Anterior cingulate cortex (tissue), 58 donors: ENCODE results near the gene TERB2.
"Not testable (repeated sequence)": the region's sequence is repeated elsewhere in the genome, so short reads cannot be mapped to it uniquely, and the experiment has no call there.

Experiments used
- DNase-seq, 58 donors: peaks; one replicate each; lab custom pipeline; 2025; lab: John Stamatoyannopoulos, UW

The TERB2 gene, protein sequence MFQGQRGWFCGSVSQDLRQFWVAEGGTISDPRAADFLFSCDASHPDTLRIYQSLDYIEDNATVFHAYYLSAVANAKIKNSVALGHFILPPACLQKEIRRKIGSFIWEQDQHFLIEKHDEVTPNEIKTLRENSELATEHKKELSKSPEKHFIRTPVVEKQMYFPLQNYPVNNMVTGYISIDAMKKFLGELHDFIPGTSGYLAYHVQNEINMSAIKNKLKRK

DNA sequence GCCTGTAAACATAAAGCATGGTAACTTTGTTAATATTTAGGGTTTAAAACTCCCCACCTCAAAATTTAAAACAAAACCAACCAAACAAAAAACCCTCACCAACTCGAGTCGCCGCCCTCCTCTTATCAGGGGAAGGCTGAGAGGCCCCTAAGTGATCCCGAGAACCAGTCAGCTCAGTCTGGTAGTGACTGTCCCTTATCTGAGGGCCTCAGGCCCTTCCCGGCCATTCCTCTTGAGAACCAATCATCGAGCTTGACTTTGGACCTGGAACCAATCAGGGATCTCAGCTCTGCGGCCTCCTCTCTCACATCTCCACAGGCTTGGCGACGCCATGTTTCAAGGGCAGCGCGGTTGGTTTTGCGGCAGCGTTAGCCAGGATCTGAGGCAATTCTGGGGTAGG is at the start of gene TERB2:
Gene TERB2 (plus strand): TSS at position 300 of the 400 bp plus-strand sequence. CDS start 32 bp downstream, at position 332.
- no peak for DNase-seq

DNA sequence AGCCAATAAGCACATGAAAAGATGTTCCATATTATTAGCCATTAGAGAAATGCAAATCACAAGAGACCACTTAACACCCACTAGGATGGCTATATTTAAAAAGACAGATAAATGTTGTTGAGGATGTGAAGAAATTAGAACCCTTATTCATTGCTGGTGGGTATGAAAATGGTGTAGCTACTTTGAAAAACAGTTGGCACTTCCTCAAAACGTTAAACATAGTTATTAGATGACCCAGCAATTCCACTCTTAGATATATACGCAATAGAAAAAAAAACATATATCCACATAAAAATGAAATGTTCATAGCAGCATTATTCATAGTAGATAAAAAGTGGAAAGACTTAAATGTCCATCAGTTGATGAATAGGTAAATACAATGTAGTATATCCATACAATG is 47.1 kb upstream of the TERB2 start:
- no peak for DNase-seq

DNA sequence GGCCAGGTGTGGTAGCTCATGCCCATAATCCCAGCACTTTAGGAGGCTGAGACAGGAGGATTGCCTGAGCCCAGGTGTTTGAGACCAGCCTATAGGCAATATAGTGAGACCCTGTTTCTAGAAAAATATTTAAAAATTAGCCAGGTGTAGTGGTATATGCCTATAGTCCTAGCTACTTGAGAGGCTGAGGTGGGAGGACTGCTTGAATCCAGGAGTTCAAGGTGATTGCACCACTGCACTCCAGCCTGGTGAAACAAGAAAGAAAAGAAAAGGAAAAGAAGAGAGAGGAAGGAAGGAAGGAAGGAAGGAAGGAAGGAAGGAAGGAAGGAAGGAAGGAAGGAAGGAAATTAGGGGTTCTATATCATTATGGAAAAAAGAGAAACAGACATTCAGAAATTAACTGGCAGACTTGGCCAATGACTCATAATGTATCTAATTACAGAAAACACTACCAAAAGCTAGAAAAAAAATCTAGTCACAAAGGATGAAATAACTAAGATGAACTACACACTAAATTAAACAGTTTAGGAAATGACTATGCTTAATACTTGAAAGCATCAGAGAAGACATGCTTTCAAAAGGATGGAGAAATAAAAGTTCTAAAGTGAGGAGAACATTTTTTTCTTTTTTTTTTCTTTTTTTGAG is 45.4 kb upstream of the TERB2 start:
- no peak for DNase-seq

DNA sequence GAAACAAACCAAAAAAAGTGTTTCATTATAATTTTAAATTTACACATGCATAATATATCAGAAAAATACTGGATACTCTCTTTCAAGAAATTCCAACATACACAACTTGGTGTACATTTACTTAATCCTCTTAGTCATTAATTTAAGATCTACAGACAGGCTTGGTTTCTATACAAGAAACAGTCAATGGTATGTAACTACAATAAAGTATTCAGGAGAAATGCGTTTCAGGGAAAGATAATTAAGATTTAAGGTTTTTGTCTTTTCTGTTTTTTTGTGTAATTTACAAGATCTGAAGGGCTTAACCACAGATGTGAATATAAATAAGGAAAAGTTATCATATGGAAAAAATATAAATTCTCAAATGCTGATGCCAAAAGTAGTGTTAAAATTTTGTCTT is 44.3 kb upstream of the TERB2 start:
- DNase-seq, result not testable (repeated sequence)

DNA sequence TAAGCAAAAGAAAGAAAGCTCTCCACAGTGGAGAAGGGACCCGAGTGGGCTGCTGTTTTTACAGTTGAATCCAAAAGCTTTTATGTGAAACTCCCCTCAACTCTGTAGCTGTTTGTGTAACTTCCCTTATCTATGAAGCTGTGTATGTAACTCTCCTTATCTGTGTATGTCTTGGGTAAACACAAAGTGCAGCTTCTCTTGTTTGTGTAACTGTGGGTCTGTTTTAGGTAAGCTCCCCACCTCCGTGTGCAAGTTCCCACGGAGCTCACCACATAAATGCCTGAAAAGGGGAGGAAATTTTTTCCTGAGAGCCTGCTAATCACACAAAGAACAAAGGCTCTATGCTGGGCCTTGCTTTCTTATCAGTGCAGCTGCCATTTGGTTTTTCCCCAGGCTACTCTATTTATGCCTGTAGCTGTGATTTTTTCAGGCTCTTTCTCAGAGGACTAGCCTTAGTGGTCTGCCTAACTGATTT is 43.5 kb upstream of the TERB2 start:
- not testable (repeated sequence) for DNase-seq

DNA sequence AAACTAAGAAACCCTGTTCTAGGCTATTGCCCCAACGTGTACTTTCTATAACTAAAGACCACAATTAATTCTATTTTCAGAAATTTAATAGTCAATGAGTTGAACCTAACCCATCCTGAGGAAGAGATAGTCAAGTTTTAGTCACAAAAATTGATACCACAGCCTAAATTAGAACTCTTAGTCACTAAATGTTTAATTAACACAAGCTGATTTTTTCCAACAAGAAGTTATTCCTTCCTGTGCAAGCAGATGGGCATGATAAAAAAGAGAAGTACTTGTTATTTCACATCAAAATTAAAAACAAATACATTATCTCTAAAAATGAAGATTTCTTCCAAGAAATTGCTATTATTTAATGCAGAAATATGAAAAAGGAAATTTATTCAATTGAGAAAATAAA is 38.4 kb upstream of the TERB2 start:
- no peak for DNase-seq

DNA sequence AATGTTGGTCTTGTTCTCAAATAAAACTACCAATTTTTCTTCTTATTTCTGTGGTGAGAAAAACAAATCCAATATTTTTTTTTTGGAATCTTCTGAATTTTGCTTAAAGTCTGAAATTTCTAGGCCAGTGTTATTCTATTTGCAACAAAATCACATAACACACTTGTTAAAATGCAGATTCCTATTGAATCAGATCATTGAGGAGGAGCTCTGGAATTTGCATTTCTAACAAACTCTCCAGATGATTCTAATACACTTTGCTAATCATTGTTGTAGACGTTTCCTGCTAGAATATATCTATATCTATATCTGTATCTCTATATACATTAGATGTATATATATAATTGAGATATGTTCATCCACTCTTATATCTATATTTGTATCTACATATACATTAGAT is 27.8 kb upstream of the TERB2 start:
- not testable (repeated sequence) for DNase-seq

DNA sequence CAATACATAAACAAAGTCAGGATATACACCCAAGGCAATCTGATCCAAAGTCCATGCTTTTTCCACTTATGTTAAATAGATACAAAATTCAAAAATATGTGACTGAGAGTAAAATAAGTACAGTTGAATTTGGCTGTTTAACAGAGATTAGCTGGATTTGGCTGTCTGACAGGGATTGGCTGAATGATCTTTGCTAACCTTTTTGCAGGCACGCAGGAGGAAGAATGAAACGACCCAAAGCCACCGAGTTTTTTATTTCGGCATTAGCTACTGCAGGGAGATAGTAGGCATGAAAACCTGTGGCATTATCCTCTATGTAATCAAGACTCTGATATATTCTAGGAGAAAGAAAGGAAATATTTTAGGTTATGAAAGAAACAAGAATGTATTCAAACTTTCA is 26.2 kb upstream of the TERB2 start:
- not testable (repeated sequence) for DNase-seq

DNA sequence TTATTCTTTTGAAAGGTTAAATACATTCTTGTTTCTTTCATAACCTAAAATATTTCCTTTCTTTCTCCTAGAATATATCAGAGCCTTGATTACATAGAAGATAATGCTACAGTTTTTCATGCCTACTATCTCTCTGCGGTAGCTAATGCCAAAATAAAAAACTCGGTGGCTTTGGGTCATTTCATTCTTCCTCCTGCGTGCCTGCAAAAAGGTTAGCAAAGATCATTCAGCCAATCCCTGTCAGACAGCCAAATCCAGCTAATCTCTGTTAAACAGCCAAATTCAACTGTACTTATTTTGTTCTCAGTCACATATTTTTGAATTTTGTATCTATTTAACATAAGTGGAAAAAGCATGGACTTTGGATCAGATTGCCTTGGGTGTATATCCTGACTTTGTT is 1.8 kb downstream of the TERB2 start:
- not testable (repeated sequence) for DNase-seq

DNA sequence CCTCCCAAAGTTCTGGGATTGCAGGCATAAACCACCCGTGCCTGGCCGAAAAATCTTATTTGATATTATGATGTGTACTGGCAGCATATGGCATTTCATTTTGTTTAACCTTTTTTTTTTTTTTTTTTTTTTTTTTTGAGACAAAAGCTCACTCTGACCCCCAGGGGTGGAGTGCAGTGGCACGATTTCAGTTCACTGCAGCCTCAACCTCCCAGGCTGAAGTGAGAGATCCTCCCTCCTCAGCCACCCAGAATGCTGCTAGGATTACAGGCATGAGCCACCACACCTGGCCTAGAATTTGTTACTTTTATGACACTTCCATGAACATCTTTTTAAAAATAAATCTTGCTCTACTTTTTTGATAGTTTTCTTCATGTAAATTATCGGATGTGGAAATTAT is 12.0 kb downstream of the TERB2 start:
- no peak for DNase-seq

DNA sequence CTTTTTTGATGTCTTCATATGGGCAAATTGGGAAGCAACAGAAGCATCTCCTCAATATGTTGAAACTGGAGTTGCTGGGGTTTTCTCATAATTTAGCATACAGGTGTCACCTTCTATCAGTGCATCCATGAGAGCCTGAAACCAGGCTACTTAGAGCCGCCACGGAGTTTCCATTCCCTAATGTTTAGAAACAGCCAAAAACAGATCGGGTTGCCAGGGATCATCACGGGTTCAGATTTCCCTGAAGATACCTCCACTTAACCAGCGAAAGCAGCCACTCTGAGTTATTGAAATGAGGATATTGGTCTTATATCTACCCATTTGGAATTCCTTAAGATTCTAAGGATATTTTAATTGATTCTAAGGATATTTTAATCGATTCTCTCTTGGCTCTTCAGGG is 14.5 kb downstream of the TERB2 start:
- no peak for DNase-seq

DNA sequence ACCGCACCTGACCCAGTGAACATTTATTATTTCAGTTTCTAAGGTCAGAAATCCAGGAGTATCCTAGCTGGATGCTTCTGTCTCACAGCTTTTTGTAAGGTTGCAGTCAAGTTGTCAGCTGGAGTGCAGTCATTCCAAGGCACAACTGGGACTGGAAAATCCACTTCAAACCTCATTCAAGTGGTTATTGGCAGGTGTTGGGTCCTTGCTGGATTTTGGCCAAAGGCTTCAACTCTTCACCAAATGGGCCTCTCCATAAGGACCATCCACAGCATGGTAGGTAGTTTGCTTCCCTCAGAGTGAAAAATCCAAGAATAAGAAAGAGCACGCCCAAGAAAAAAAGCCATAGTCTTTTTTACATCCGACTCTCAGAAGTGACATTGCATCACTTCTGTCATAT is 19.7 kb downstream of the TERB2 start:
- not testable (repeated sequence) for DNase-seq

DNA sequence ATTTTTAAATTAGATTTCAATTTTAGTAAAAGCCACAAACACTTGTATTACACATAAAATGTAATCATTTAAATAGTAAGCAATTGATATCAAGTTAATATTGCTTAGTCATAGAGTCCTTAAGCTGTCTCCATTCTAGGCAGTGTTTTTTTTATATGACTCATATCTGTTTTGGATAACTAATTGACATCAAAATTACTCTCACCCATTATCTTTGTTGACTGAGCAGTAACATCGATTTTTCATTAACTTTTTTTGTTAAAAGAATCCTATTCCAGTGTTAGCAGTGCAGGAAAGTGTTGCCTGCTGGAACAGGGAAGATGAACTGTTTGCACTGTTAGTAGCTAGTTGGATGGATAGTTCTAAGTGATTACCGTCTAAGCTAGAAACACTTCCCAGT is 21.3 kb downstream of the TERB2 start:
- not testable (repeated sequence) for DNase-seq

DNA sequence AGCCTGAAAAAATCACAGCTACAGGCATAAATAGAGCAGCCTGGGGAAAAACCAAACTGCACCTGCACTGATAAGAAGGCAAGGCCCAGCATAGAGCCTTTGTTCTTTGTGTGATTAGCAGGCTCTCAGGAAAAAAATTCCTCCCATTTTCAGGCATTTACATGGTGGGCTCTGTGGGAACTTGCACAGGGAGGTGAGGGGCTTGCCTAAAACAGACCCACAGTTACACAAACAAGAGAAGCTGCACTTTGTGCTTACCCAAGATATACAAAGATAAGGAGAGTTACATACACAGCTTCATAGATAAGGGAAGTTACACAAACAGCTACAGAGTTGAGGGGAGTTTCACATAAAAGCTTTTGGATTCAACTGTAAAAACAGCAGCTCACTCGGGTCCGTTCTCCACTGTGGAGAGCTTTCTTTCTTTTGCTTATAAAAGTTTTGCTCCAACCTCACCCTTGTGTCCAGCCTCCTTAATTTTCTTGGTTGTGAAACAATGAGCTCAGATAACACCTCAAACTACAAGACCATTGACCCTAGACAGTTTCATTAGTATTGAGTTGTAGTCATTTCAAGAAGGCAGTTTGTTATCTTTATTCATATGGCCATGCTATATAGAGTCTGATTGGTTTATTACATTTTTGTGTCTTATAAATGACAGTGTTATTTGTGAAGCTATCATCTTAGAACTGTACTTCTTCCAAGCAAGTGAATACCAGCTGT is 23.3 kb downstream of the TERB2 start:
- not testable (repeated sequence) for DNase-seq

DNA sequence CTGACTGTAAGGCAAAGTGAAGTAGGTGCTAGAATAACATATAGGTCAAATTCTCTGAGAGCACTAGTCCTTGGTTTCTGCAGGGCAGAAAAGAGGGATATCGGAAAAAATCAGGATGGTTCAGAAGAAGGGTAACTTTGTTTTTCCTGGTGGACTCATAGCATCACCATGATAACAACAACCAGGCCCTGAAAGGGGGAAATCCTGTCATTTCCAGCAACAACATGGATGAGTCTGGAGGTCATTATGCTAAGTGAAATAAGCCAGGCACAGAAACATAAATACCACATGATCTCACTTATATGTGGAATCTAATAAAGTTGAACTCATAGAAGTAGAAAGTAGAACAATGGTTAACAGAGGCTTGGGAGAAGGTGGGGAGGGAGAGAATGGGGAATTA is 27.7 kb downstream of the TERB2 start:
- not testable (repeated sequence) for DNase-seq

DNA sequence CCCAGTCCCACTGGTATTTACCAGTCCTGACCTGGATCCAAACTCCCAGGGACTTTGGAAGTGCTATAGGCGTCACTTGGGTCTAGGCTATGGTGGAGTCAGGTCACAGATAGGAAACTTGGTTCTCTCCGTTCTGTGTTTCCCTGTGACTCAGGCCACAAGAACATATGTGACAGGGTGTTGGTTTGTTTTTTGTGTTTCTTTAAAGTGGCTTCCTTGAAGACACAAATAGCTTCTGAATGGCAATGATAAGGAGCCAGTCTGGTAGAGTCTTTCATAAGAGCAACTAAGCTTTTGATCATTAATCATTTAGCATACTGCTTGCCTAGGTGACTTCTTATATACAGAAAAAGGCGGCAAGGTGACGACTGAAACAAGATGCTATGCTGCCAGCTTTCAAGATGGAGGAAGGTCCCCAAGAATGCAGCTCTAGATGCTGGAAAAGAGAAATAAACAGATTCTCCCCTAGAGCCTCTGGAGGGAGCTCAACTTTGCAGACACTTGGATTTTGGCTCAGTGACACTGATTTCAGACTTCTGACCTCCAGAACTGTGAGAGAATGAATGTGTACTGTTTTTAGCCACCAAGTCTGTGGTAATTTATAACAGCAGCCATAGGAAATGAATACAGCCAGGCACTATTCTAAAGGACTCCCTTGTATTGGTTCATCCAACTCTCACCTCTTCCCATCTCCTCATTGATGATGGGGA is 30.0 kb downstream of the TERB2 start:
- not testable (repeated sequence) for DNase-seq

DNA sequence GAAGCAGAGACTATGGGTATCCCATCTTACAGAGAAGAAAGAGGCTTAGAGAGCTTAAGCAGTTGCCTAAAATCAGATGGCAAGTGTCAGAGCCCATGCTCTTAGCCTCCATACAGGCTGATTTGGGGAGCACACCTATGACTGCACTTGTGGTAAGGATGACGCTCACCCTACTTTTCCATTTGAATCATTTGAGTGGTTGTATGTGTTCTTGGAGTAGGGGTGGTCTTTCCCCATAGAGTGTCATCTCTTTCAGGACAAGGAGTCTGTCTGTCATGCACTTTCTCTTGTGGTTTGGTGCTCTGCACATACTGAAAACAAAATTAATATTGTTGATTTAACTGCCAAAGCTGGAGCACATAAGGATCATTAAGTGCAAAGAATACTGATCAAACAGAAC is 31.2 kb downstream of the TERB2 start:
- DNase-seq, result not testable (repeated sequence)

DNA sequence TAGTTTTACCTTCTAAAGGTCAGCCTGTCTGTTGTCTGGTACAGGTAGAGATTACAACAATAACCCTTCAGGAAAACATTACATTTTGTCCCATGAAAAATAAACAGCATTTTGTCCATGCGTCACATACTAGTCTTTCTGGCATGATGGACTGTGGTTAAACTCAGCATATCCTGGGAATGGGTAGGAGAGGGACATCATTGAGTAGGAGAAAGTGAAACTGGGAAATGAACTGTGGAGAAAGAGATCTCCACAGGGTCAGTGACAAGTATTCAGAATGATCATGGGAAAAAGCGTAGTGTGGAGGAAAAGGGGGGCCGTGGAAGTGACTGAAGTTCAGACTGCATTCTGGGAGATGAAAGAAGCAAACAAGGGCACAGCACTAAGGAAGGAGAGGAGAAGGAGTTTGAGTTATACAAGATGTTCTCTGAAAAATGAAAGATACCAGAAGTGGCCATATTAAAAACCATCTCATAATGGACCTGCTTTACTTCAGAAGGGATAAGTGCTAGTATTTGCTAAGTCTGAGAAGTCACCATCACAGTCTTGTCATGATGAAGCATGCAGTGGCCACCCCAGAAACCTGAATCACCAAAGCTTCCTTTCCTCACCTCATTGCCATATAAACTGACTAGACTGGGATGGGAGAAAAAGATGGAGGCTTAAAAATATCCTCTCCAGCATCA is 31.8 kb downstream of the TERB2 start:
- DNase-seq, result not testable (repeated sequence)

DNA sequence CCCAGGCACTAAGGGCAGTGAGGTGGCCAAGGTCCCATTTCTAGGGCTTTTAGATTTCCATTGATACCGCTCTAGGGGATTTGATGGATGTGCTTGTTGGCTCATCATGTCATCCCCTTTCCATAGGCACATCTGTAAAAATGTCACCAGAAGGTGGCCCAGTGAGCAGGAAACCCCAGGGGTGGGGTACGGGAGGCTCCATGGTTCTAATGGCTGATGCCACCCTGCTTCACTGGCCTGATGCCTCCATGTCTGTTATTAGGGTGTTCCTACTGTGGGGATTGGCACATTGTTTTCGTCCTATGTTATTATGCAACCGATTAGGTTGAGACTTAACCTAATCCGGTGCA is 32.4 kb downstream of the TERB2 start:
- not testable (repeated sequence) for DNase-seq

DNA sequence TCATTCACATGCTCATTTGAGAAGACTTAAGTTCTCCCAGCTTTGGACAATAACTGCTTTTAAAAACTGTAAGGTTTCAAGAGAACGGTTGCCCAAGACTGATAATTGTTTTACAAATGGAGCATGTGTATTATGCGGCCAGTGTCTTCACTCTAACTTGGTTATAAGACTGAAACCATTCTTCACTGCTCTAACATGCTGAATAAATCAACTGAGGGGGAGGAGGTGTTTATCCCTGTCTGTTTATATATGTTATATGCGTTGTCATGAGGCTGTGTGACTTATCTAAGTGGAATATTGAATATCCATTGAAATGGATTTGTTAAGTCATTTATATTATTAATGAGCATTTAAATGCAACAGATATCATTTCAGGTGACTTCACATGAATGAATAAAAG is 41.1 kb downstream of the TERB2 start:
- DNase-seq, result not testable (repeated sequence)
